ENCODE results near the gene STARD5.
A peak's percentile ranks its signal among the peaks of the same experiment; 100 is the strongest.

Gene STARD5

GRCh38 chr15:81301385-81301784 is 22.6 kb downstream of the STARD5 start:
- H3K4me1 ChIP-seq (ENCODE audit: control extremely low read depth in 1 of 4, control insufficient read depth in 4 of 4, insufficient read depth in 4 of 4, low read length in 3 of 4) = peaks cover 41 to 86% (median 85%) of the 10 kb centered on the region in 4 experiments
- ChIA-PET POLR2A (no interaction called here), CTCF (interaction anchor here (1.0 to 1.5 kb wide), 8 partner anchors 9 to 99 kb away, joined by 3 to 8 read pairs (median 4); partner anchors contain the start of gene STARD5)
- H3K27ac ChIP-seq (ENCODE audit: insufficient read depth in 1 of 2, low read depth in 1 of 2, low read length in 2 of 2, poor library complexity in 1 of 2, severe bottlenecking in 2 of 2) = peak overlapping the region in 1 of 2 experiments; percentile 31
- H3K9me3 ChIP-seq (ENCODE audit: control extremely low read depth in 1 of 5, control insufficient read depth in 4 of 5, insufficient read depth in 2 of 5, low read depth in 1 of 5, low read length in 4 of 5) = no peaks in the 10 kb centered on the region
- no peaks in the 10 kb centered on the region for H3K27me3 ChIP-seq (replicated peaks in 2 of 5; ENCODE audit: control insufficient read depth in 4 of 5, insufficient read depth in 5 of 5, low read length in 4 of 5)
- WGBS (ENCODE audit: insufficient coverage) = 96% methylated on average over 4 of the region's 4 CpGs
- peaks cover 27 to 74% (median 54%) of the 10 kb centered on the region in 4 experiments for H3K36me3 ChIP-seq (ENCODE audit: control insufficient read depth in 4 of 4, insufficient read depth in 4 of 4, low read length in 3 of 4)
- no peak for DNase-seq
- H3K4me3 ChIP-seq (ENCODE audit: control insufficient read depth in 1 of 7, extremely low read depth in 1 of 7, insufficient read depth in 4 of 7, low read depth in 2 of 7, low read length in 6 of 7) = peak overlapping the region in 3 of 7 experiments; percentile 15 to 83 (median 74)

GRCh38 chr15:81299630-81300273 is 24.2 kb downstream of the STARD5 start:
- ChIA-PET CTCF (interaction anchor here (1.2 to 2.5 kb wide), 6 partner anchors 11 to 36 kb away, joined by 3 to 9 read pairs (median 6); no protein-coding TSS in a partner anchor), POLR2A (no interaction called here)
- DNase-seq = no peak
- Histone ChIP-seq H3K27me3 (replicated peaks in 2 of 5; ENCODE audit: control insufficient read depth in 4 of 5, insufficient read depth in 5 of 5, low read length in 4 of 5) (no peaks in the 10 kb centered on the region), H3K36me3 (ENCODE audit: control insufficient read depth in 4 of 4, insufficient read depth in 4 of 4, low read length in 3 of 4) (peaks cover 15 to 58% (median 41%) of the 10 kb centered on the region in 4 experiments), H3K4me1 (ENCODE audit: control extremely low read depth in 1 of 4, control insufficient read depth in 4 of 4, insufficient read depth in 4 of 4, low read length in 3 of 4) (peaks cover 56 to 100% (median 98%) of the 10 kb centered on the region in 4 experiments), H3K4me3 (ENCODE audit: control insufficient read depth in 1 of 7, extremely low read depth in 1 of 7, insufficient read depth in 4 of 7, low read depth in 2 of 7, low read length in 6 of 7) (peak overlapping the region; percentile 28 to 84 (median 73)), H3K9me3 (ENCODE audit: control extremely low read depth in 1 of 5, control insufficient read depth in 4 of 5, insufficient read depth in 2 of 5, low read depth in 1 of 5, low read length in 4 of 5) (no peaks in the 10 kb centered on the region), H3K27ac (ENCODE audit: insufficient read depth in 1 of 2, low read depth in 1 of 2, low read length in 2 of 2, poor library complexity in 1 of 2, severe bottlenecking in 2 of 2) (peak overlapping the region; percentile 52 to 73)
- WGBS (ENCODE audit: insufficient coverage) = 22% methylated on average over 10 of the region's 14 CpGs

GRCh38 chr15:81299156-81299555 is 24.8 kb downstream of the STARD5 start:
- Histone ChIP-seq H3K27ac (ENCODE audit: insufficient read depth in 1 of 2, low read depth in 1 of 2, low read length in 2 of 2, poor library complexity in 1 of 2, severe bottlenecking in 2 of 2) (peak overlapping the region; percentile 52 to 73), H3K36me3 (ENCODE audit: control insufficient read depth in 4 of 4, insufficient read depth in 4 of 4, low read length in 3 of 4) (peaks cover 15 to 52% (median 36%) of the 10 kb centered on the region in 4 experiments), H3K9me3 (ENCODE audit: control extremely low read depth in 1 of 5, control insufficient read depth in 4 of 5, insufficient read depth in 2 of 5, low read depth in 1 of 5, low read length in 4 of 5) (no peaks in the 10 kb centered on the region), H3K27me3 (replicated peaks in 2 of 5; ENCODE audit: control insufficient read depth in 4 of 5, insufficient read depth in 5 of 5, low read length in 4 of 5) (no peaks in the 10 kb centered on the region), H3K4me3 (ENCODE audit: control insufficient read depth in 1 of 7, extremely low read depth in 1 of 7, insufficient read depth in 4 of 7, low read depth in 2 of 7, low read length in 6 of 7) (peak overlapping the region; percentile 25 to 84 (median 73)), H3K4me1 (ENCODE audit: control extremely low read depth in 1 of 4, control insufficient read depth in 4 of 4, insufficient read depth in 4 of 4, low read length in 3 of 4) (peaks cover 59 to 100% (median 98%) of the 10 kb centered on the region in 4 experiments)
- ChIA-PET CTCF (interaction anchor here (0.8 to 2.5 kb wide), 7 partner anchors 9 to 37 kb away, joined by 3 to 9 read pairs (median 6); no protein-coding TSS in a partner anchor), POLR2A (interaction anchor here (1.1 kb wide), 1 partner anchor 13 kb away, joined by 5 read pairs; no protein-coding TSS in a partner anchor)
- no peak for DNase-seq
- 34% methylated on average over 2 of the region's 3 CpGs for WGBS (ENCODE audit: insufficient coverage)

GRCh38 chr15:81298611-81299010 is 25.3 kb downstream of the STARD5 start:
- no peaks in the 10 kb centered on the region for H3K9me3 ChIP-seq (ENCODE audit: control extremely low read depth in 1 of 5, control insufficient read depth in 4 of 5, insufficient read depth in 2 of 5, low read depth in 1 of 5, low read length in 4 of 5)
- CTCF ChIA-PET = interaction anchor here (0.7 to 2.5 kb wide), 8 partner anchors 10 to 37 kb away, joined by 3 to 9 read pairs (median 6); no protein-coding TSS in a partner anchor
- H3K27ac ChIP-seq (ENCODE audit: insufficient read depth in 1 of 2, low read depth in 1 of 2, low read length in 2 of 2, poor library complexity in 1 of 2, severe bottlenecking in 2 of 2) = peak overlapping the region; percentile 52 to 73
- peaks cover 15 to 46% (median 31%) of the 10 kb centered on the region in 4 experiments for H3K36me3 ChIP-seq (ENCODE audit: control insufficient read depth in 4 of 4, insufficient read depth in 4 of 4, low read length in 3 of 4)
- H3K4me3 ChIP-seq (ENCODE audit: control insufficient read depth in 1 of 7, extremely low read depth in 1 of 7, insufficient read depth in 4 of 7, low read depth in 2 of 7, low read length in 6 of 7) = peak overlapping the region; percentile 27 to 84 (median 73)
- POLR2A ChIA-PET = interaction anchor here (1.1 kb wide), 1 partner anchor 13 kb away, joined by 5 read pairs; no protein-coding TSS in a partner anchor
- DNase-seq = no peak
- H3K27me3 ChIP-seq (replicated peaks in 2 of 5; ENCODE audit: control insufficient read depth in 4 of 5, insufficient read depth in 5 of 5, low read length in 4 of 5) = no peaks in the 10 kb centered on the region
- WGBS (ENCODE audit: insufficient coverage) = 8% methylated on average over 6 of the region's 6 CpGs
- H3K4me1 ChIP-seq (ENCODE audit: control extremely low read depth in 1 of 4, control insufficient read depth in 4 of 4, insufficient read depth in 4 of 4, low read length in 3 of 4) = peaks cover 60 to 100% (median 98%) of the 10 kb centered on the region in 4 experiments

- Histone ChIP-seq H3K27ac (ENCODE audit: insufficient read depth in 1 of 2, low read depth in 1 of 2, low read length in 2 of 2, poor library complexity in 1 of 2, severe bottlenecking in 2 of 2) (peak overlapping the region; percentile 55 to 73), H3K4me1 (ENCODE audit: control extremely low read depth in 1 of 4, control insufficient read depth in 4 of 4, insufficient read depth in 4 of 4, low read length in 3 of 4) (peaks cover 59 to 100% (median 98%) of the 10 kb centered on the region in 4 experiments), H3K4me3 (ENCODE audit: control insufficient read depth in 1 of 7, extremely low read depth in 1 of 7, insufficient read depth in 4 of 7, low read depth in 2 of 7, low read length in 6 of 7) (peak overlapping the region; percentile 27 to 84 (median 73)), H3K27me3 (replicated peaks in 2 of 5; ENCODE audit: control insufficient read depth in 4 of 5, insufficient read depth in 5 of 5, low read length in 4 of 5) (no peaks in the 10 kb centered on the region), H3K9me3 (ENCODE audit: control extremely low read depth in 1 of 5, control insufficient read depth in 4 of 5, insufficient read depth in 2 of 5, low read depth in 1 of 5, low read length in 4 of 5) (no peaks in the 10 kb centered on the region), H3K36me3 (ENCODE audit: control insufficient read depth in 4 of 4, insufficient read depth in 4 of 4, low read length in 3 of 4) (peaks cover 14 to 39% (median 24%) of the 10 kb centered on the region in 4 experiments)
- ChIA-PET POLR2A (interaction anchor here (1.1 to 1.4 kb wide), 2 partner anchors 14 to 26 kb away, joined by 3 to 5 read pairs; partner anchors contain the start of gene STARD5), CTCF (interaction anchor here (0.7 to 2.8 kb wide), 11 partner anchors 10 to 110 kb away, joined by 3 to 11 read pairs (median 6); no protein-coding TSS in a partner anchor)
- DNase-seq = peak in 1 of 3 donors; percentile 50
- WGBS (ENCODE audit: insufficient coverage) = 11% methylated on average over 3 of the region's 4 CpGs
Observed at GRCh38 chr15:81297603-81298575, 26.1 kb downstream of the STARD5 start.

GRCh38 chr15:81297147-81297572 is 26.8 kb downstream of the STARD5 start:
- Histone ChIP-seq H3K36me3 (ENCODE audit: control insufficient read depth in 4 of 4, insufficient read depth in 4 of 4, low read length in 3 of 4) (peaks cover 9 to 32% (median 18%) of the 10 kb centered on the region in 4 experiments), H3K9me3 (ENCODE audit: control extremely low read depth in 1 of 5, control insufficient read depth in 4 of 5, insufficient read depth in 2 of 5, low read depth in 1 of 5, low read length in 4 of 5) (no peaks in the 10 kb centered on the region), H3K4me3 (ENCODE audit: control insufficient read depth in 1 of 7, extremely low read depth in 1 of 7, insufficient read depth in 4 of 7, low read depth in 2 of 7, low read length in 6 of 7) (peak overlapping the region; percentile 49 to 84 (median 73)), H3K4me1 (ENCODE audit: control extremely low read depth in 1 of 4, control insufficient read depth in 4 of 4, insufficient read depth in 4 of 4, low read length in 3 of 4) (peaks cover 59 to 100% (median 98%) of the 10 kb centered on the region in 4 experiments), H3K27me3 (replicated peaks in 2 of 5; ENCODE audit: control insufficient read depth in 4 of 5, insufficient read depth in 5 of 5, low read length in 4 of 5) (no peaks in the 10 kb centered on the region), H3K27ac (ENCODE audit: insufficient read depth in 1 of 2, low read depth in 1 of 2, low read length in 2 of 2, poor library complexity in 1 of 2, severe bottlenecking in 2 of 2) (peak overlapping the region; percentile 55 to 73)
- CTCF ChIA-PET = interaction anchor here (0.9 to 2.8 kb wide), 10 partner anchors 8 to 111 kb away, joined by 3 to 12 read pairs (median 4); no protein-coding TSS in a partner anchor
- DNase-seq = no peak
- POLR2A ChIA-PET = interaction anchor here (0.6 to 1.4 kb wide), 2 partner anchors 27 to 161 kb away, joined by 3 read pairs; partner anchors contain the start of gene STARD5
- 0% methylated on average over 1 of the region's 3 CpGs for WGBS (ENCODE audit: insufficient coverage)
